ENCODE measurements around the gene ACAP3. TPM values are rescaled to one million over a fixed set of nuclear protein-coding genes. Genes with fewer than 3 reads are reported as not detected.

ACAP3 gene
- polyA plus RNA-seq, 2 of the 4 experiments (the other 2 are of a cell fraction): 6.6 to 24.2 TPM

DNA sequence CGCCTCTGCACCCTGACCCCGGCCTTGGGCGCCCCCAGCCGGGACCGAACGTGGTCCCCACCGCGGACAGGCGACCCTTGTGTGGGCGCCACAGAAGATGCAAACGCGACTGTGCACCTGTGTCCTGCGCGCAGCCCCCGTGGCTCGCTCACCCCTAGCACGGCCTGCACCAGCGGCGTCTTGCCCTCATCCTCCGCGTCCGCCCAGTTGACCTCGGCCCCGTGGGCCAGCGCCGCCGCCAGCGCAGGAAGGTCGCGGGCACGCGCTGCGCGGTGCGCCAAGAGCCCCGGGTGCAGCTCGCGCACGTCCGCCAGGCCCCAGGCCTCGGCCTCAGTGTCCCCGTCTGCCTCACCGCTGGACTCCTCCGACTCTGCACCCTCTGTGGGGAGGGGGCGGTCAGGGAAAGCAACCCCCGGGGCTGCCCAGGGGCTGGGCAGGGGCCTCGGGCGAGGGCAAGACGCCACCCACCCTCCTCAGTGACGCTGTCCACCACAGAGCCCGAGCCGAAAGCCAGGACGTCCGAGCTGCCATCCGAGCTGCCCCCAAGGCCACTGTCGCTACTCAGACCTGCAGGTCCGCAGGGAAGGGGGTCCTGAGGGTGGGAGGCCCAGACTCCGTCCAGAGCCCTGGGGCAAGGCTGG is 13.4 kb downstream of the ACAP3 start:
- ATAC-seq: no peak
- no peaks in the 10 kb centered on the region for H3K4me1 ChIP-seq
- ChIA-PET CTCF (interaction anchor here (3.7 kb wide), 1 partner anchor 172 kb away, joined by 17 read pairs; no protein-coding TSS in a partner anchor), POLR2A (no interaction called here)
- TF ChIP-seq TP53 (CRISPR knock-in tag; IDR thresholded peaks at IDR 0.05) (no peak), EHMT2 (IDR thresholded peaks at IDR 0.05; ENCODE audit: low read depth) (no peak), HEYL (CRISPR knock-in tag; IDR thresholded peaks at IDR 0.05) (no peak)
- TF ChIP-seq, protein P1, sequence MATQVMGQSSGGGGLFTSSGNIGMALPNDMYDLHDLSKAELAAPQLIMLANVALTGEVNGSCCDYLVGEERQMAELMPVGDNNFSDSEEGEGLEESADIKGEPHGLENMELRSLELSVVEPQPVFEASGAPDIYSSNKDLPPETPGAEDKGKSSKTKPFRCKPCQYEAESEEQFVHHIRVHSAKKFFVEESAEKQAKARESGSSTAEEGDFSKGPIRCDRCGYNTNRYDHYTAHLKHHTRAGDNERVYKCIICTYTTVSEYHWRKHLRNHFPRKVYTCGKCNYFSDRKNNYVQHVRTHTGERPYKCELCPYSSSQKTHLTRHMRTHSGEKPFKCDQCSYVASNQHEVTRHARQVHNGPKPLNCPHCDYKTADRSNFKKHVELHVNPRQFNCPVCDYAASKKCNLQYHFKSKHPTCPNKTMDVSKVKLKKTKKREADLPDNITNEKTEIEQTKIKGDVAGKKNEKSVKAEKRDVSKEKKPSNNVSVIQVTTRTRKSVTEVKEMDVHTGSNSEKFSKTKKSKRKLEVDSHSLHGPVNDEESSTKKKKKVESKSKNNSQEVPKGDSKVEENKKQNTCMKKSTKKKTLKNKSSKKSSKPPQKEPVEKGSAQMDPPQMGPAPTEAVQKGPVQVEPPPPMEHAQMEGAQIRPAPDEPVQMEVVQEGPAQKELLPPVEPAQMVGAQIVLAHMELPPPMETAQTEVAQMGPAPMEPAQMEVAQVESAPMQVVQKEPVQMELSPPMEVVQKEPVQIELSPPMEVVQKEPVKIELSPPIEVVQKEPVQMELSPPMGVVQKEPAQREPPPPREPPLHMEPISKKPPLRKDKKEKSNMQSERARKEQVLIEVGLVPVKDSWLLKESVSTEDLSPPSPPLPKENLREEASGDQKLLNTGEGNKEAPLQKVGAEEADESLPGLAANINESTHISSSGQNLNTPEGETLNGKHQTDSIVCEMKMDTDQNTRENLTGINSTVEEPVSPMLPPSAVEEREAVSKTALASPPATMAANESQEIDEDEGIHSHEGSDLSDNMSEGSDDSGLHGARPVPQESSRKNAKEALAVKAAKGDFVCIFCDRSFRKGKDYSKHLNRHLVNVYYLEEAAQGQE (IDR thresholded peaks at IDR 0.05): no peak
- TF ChIP-seq, protein P2, sequence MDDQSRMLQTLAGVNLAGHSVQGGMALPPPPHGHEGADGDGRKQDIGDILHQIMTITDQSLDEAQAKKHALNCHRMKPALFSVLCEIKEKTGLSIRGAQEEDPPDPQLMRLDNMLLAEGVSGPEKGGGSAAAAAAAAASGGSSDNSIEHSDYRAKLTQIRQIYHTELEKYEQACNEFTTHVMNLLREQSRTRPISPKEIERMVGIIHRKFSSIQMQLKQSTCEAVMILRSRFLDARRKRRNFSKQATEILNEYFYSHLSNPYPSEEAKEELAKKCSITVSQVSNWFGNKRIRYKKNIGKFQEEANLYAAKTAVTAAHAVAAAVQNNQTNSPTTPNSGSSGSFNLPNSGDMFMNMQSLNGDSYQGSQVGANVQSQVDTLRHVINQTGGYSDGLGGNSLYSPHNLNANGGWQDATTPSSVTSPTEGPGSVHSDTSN (IDR thresholded peaks at IDR 0.05): no peak
- DNase-seq (ENCODE audit: low read depth in 1 of 2, low spot score in 1 of 2): no peak
- H3K4me3 ChIP-seq: no peak overlapping the region
- no peak overlapping the region for H3K4me2 ChIP-seq
- no CpG with 5 or more reads among the region's 58 CpGs for WGBS (ENCODE audit: missing lambda C conversion rate)
- no peak overlapping the region for H3K27ac ChIP-seq
- no peak for FAIRE-seq
- H3K9me3 ChIP-seq: no peaks in the 10 kb centered on the region

GRCh38 chr1:1293263-1294249 is 14.2 kb downstream of the ACAP3 start:
- Histone ChIP-seq H3K27ac (no peak overlapping the region), H3K4me3 (no peak overlapping the region), H3K9me3 (no peaks in the 10 kb centered on the region), H3K4me2 (no peak overlapping the region), H3K4me1 (no peaks in the 10 kb centered on the region)
- POLR2A ChIA-PET: no interaction called here
- 95% methylated on average over 22 of the region's 94 CpGs for WGBS (ENCODE audit: missing lambda C conversion rate)
- DNase-seq (ENCODE audit: low read depth in 1 of 2, low spot score in 1 of 2) (no peak), FAIRE-seq (no peak), ATAC-seq (no peak)
- CTCF ChIA-PET: interaction anchor here (1.1 to 3.7 kb wide), 3 partner anchors 15 to 191 kb away, joined by 3 to 17 read pairs (median 17); partner anchors contain the start of gene SCNN1D
- TF ChIP-seq RFX5 (IDR thresholded peaks at IDR 0.05) (no peak), NR3C1 (IDR thresholded peaks at IDR 0.05) (no peak), RARB (CRISPR knock-in tag; IDR thresholded peaks at IDR 0.05) (no peak), BCL3 (IDR thresholded peaks at IDR 0.05) (no peak), NPAS2 (CRISPR knock-in tag; IDR thresholded peaks at IDR 0.05; ENCODE audit: borderline replicate concordance) (no peak)
- TF ChIP-seq, protein P3, sequence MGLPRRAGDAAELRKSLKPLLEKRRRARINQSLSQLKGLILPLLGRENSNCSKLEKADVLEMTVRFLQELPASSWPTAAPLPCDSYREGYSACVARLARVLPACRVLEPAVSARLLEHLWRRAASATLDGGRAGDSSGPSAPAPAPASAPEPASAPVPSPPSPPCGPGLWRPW (IDR thresholded peaks at IDR 0.05): no peak

- ChIA-PET CTCF (interaction anchor here (1.1 to 3.7 kb wide), 9 partner anchors 15 to 310 kb away, joined by 3 to 72 read pairs (median 11); partner anchors contain the start of genes PERM1 and SCNN1D), POLR2A (no interaction called here)
- no peak overlapping the region for H3K27ac ChIP-seq
- FAIRE-seq (no peak), DNase-seq (ENCODE audit: low read depth in 1 of 2, low spot score in 1 of 2) (no peak), ATAC-seq (no peak)
- no peak overlapping the region for H3K4me2 ChIP-seq
- TF ChIP-seq HOXB5 (CRISPR knock-in tag; IDR thresholded peaks at IDR 0.05) (no peak), KDM5A (IDR thresholded peaks at IDR 0.05) (no peak), NR3C1 (IDR thresholded peaks at IDR 0.05) (no peak)
- H3K4me3 ChIP-seq: no peak overlapping the region
- H3K4me1 ChIP-seq: no peaks in the 10 kb centered on the region
- no peaks in the 10 kb centered on the region for H3K9me3 ChIP-seq
- 91% methylated on average over 7 of the region's 18 CpGs for WGBS (ENCODE audit: missing lambda C conversion rate)
Observed at GRCh38 chr1:1292851-1293250, 14.9 kb downstream of the ACAP3 start.
